HEK293 (cell line): ENCODE measurements around the gene SIX4.

Source experiments
- ZNF274 ChIP-seq, 2 experiments: fragments of 200-500 bp in 1 of 2; fragments of 450-650 bp in 1 of 2; sonication (Bioruptor generic) in 1 of 2; formaldehyde crosslinking in 1 of 2; IDR thresholded peaks; 2 replicates each; pipeline versions ENCODE4 v1.5.1 to v1.6.1; 2014 to 2016; ENCODE audit warnings: borderline replicate concordance in 1 of 2, inconsistent platforms in 1 of 2, low read length in 1 of 2, missing biosample characterization in 1 of 2, missing genetic modification characterization in 1 of 2
- ZNF292 ChIP-seq: fragments of 450-650 bp; formaldehyde crosslinking; IDR thresholded peaks from 2 replicates; pipeline ENCODE4 v1.5.1; 2016; ENCODE audit warnings: low read depth, missing biosample characterization, missing genetic modification characterization, borderline replicate concordance
- ZNF302 ChIP-seq: fragments of 450-650 bp; formaldehyde crosslinking; IDR thresholded peaks from 2 replicates; pipeline ENCODE4 v1.5.1; 2016; ENCODE audit warnings: missing biosample characterization, missing genetic modification characterization, low read depth
- ZNF350 ChIP-seq: fragments of 450-650 bp; formaldehyde crosslinking; IDR thresholded peaks from 2 replicates; pipeline ENCODE4 v1.5.0; 2017; ENCODE audit warnings: missing biosample characterization, mild to moderate bottlenecking, missing genetic modification characterization
- ZNF404 ChIP-seq: fragments of 450-650 bp; formaldehyde crosslinking; IDR thresholded peaks from 2 replicates; pipeline ENCODE4 v1.5.1; 2017; ENCODE audit warnings: missing biosample characterization, missing genetic modification characterization
- ZNF621 ChIP-seq: fragments of 450-650 bp; formaldehyde crosslinking; IDR thresholded peaks from 2 replicates; pipeline ENCODE4 v1.5.1; 2017; ENCODE audit warnings: missing biosample characterization, missing genetic modification characterization
- ZNF670 ChIP-seq: fragments of 450-650 bp; formaldehyde crosslinking; IDR thresholded peaks from 2 replicates; pipeline ENCODE4 v1.5.1; 2016; ENCODE audit warnings: missing biosample characterization, missing genetic modification characterization, low read depth
- ZNF747 ChIP-seq: fragments of 450-650 bp; formaldehyde crosslinking; IDR thresholded peaks from 2 replicates; pipeline ENCODE4 v1.5.1; 2016; ENCODE audit warnings: missing biosample characterization, missing genetic modification characterization
- ZSCAN23 ChIP-seq: fragments of 450-650 bp; formaldehyde crosslinking; IDR thresholded peaks from 2 replicates; pipeline ENCODE4 v1.5.1; 2016; ENCODE audit warnings: missing biosample characterization, missing genetic modification characterization
- TF ChIP-seq, protein P1 (sequence below): fragments of 450-650 bp; formaldehyde crosslinking; IDR thresholded peaks from 2 replicates; pipeline ENCODE4 v1.5.1; 2016; ENCODE audit warnings: missing biosample characterization, missing genetic modification characterization
- TF ChIP-seq, protein P2 (sequence below): fragments of 450-650 bp; formaldehyde crosslinking; IDR thresholded peaks from 2 replicates; pipeline ENCODE4 v1.5.1; 2016; ENCODE audit warnings: missing biosample characterization, missing genetic modification characterization
- TF ChIP-seq, protein P3 (sequence below): fragments of 450-650 bp; formaldehyde crosslinking; IDR thresholded peaks from 2 replicates; pipeline ENCODE4 v1.5.1; 2016; ENCODE audit warnings: missing biosample characterization, missing genetic modification characterization, low read depth

DNA sequence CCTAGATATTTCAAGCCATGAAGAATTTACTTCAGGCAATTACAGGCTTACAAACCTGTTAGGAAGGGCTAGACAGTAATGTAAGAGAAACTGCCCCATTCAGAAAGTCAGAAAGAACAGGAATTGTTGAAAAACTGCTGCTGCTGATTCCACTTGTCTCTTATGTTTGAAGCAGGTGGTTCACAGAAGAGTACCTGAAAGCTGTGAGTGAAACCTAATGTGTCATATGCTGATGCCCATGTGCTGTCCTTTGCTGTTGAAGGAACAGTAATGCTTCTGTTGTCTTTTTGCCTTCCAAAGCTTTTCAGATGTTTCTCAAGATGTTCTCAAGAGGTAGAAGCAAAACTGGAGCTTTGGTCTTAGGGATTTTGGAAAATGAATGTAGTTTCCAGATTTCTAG, 49.4 kb upstream of the SIX4 start:
- TF ChIP-seq, protein P1, sequence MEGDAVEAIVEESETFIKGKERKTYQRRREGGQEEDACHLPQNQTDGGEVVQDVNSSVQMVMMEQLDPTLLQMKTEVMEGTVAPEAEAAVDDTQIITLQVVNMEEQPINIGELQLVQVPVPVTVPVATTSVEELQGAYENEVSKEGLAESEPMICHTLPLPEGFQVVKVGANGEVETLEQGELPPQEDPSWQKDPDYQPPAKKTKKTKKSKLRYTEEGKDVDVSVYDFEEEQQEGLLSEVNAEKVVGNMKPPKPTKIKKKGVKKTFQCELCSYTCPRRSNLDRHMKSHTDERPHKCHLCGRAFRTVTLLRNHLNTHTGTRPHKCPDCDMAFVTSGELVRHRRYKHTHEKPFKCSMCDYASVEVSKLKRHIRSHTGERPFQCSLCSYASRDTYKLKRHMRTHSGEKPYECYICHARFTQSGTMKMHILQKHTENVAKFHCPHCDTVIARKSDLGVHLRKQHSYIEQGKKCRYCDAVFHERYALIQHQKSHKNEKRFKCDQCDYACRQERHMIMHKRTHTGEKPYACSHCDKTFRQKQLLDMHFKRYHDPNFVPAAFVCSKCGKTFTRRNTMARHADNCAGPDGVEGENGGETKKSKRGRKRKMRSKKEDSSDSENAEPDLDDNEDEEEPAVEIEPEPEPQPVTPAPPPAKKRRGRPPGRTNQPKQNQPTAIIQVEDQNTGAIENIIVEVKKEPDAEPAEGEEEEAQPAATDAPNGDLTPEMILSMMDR (tag by site-specific recombination), result no peak
- TF ChIP-seq ZNF274 (IDR thresholded peaks at IDR 0.05; ENCODE audit: low read length), result no peak
- TF ChIP-seq ZNF274 (tag by site-specific recombination; IDR thresholded peaks at IDR 0.05; ENCODE audit: borderline replicate concordance), result no peak
- no peak for TF ChIP-seq ZNF404 (tag by site-specific recombination)
- no peak for TF ChIP-seq ZNF302 (tag by site-specific recombination)
- TF ChIP-seq ZNF747 (tag by site-specific recombination), result no peak
- TF ChIP-seq ZSCAN23 (tag by site-specific recombination), result no peak
- TF ChIP-seq, protein P2, sequence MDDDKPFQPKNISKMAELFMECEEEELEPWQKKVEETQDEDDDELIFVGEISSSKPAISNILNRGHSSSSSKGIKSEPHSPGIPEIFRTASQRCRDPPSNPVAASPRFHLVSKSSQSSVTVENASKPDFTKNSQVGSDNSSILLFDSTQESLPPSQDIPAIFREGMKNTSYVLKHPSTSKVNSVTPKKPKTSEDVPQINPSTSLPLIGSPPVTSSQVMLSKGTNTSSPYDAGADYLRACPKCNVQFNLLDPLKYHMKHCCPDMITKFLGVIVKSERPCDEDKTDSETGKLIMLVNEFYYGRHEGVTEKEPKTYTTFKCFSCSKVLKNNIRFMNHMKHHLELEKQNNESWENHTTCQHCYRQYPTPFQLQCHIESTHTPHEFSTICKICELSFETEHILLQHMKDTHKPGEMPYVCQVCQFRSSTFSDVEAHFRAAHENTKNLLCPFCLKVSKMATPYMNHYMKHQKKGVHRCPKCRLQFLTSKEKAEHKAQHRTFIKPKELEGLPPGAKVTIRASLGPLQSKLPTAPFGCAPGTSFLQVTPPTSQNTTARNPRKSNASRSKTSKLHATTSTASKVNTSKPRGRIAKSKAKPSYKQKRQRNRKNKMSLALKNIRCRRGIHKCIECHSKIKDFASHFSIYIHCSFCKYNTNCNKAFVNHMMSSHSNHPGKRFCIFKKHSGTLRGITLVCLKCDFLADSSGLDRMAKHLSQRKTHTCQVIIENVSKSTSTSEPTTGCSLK (tag by site-specific recombination), result no peak
- no peak for TF ChIP-seq ZNF292 (tag by site-specific recombination)
- no peak for TF ChIP-seq ZNF350 (tag by site-specific recombination)
- TF ChIP-seq, protein P3, sequence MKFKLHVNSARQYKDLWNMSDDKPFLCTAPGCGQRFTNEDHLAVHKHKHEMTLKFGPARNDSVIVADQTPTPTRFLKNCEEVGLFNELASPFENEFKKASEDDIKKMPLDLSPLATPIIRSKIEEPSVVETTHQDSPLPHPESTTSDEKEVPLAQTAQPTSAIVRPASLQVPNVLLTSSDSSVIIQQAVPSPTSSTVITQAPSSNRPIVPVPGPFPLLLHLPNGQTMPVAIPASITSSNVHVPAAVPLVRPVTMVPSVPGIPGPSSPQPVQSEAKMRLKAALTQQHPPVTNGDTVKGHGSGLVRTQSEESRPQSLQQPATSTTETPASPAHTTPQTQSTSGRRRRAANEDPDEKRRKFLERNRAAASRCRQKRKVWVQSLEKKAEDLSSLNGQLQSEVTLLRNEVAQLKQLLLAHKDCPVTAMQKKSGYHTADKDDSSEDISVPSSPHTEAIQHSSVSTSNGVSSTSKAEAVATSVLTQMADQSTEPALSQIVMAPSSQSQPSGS (tag by site-specific recombination), result no peak
- TF ChIP-seq ZNF621 (tag by site-specific recombination), result no peak
- TF ChIP-seq ZNF670, result no peak
